Measurements from ENCODE around the gene COMMD6. TPM values are rescaled to one million over a fixed set of nuclear protein-coding genes. Genes with fewer than 3 reads are reported as not detected.

Gene COMMD6
- total RNA-seq: 22.3 and 56.2 TPM in 2 replicates

DNA sequence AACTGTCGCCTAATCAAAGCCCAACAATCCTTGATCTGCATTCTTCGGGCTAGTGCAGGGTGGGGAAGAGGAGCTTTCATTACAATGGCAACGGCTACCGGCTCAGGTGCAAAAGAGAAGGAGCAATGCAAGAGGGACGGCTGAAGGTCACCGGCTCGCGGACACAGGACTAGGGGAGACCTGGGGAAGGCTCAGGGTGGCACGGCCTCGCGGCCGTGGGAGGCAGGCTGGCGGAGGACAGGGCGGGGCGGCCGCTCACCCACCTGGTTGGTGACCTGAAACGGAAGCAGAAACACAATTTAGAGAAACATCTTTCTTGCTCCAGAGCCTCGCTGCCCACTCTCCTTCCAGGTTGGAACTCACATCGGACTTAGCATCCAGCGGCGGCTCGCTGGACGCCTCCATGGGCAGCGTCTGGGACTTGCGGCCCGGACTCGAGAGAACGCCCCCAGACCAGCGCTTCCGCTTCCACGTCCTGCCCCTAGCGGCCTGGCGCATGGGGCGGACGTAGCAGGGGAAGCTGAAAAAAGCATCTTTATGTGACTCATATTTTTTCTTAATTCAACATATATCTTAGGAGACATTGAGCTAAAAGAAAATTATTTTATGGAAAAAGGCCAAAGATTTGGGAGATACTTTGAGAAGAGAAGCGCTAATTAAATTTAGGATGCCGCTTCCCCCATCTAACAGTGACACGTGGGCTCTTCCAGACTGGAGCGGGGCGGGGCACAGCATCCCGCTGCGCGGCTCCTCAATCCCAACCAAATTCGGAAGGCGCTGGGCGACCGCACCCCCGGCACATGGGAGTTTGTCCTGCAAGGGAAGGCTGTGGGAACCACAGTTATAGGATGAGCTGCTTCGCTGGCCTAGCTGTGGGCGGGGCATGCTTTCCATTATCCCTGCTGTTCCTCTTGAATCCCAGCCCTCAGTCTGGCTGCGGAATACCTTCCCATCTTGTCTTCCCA, at the start of gene COMMD6:
COMMD6 (minus strand) TSS at position 441 of the 965 bp plus-strand sequence; CDS start at position 405, 36 bp downstream.

GRCh38 chr13:75549262-75550158, 11.9 kb upstream of the COMMD6 start, which contains the start of gene UCHL3:
Gene UCHL3 (plus strand): TSS chr13:75549791. CDS start chr13:75549821, 30 bp downstream.

GRCh38 chr13:75482070-75482819, 55.4 kb downstream of the COMMD6 start, which contains the start of gene TBC1D4:
Gene TBC1D4 (minus strand): TSS chr13:75482169. CDS start chr13:75481767, 402 bp downstream.

Other genes with a start within 250 kb of the COMMD6 start
- gene TBC1D4, start 55.7 kb downstream of the COMMD6 start, total RNA-seq: 87.3 and 148 TPM in 2 replicates
- gene UCHL3, start 11.9 kb upstream of the COMMD6 start, total RNA-seq: 23.3 and 32.9 TPM in 2 replicates
- gene LMO7, start 98.5 kb upstream of the COMMD6 start, total RNA-seq: 10.7 and 119 TPM in 2 replicates

Data from bladder microvascular endothelial cell (primary cell).